Cardiac fibroblast (primary cell): Measurements from ENCODE around the gene SLC35D3.

Source experiments
- DNase-seq, 2 donors: peaks; one replicate each; pipeline versions ENCODE4 v3.0.0 to v3.0.0-alpha.2; 2010; ENCODE audit warnings: low read depth in 2 of 2
- H3K4me3 ChIP-seq, 2 donors: replicated peaks in 1 of 2; 1 replicate in 1 of 2; 2 replicates in 1 of 2; pipeline ENCODE4 v1.5.1; 2011; ENCODE audit warnings: low read depth in 2 of 2, low read length in 2 of 2, mild to moderate bottlenecking in 2 of 2, moderate library complexity in 1 of 2
- TF ChIP-seq, protein P1 (sequence below): IDR thresholded peaks from one replicate; pipeline ENCODE4 v1.5.1; 2011; ENCODE audit warnings: low read depth, mild to moderate bottlenecking, low read length, inconsistent platforms

SLC35D3 gene

DNA sequence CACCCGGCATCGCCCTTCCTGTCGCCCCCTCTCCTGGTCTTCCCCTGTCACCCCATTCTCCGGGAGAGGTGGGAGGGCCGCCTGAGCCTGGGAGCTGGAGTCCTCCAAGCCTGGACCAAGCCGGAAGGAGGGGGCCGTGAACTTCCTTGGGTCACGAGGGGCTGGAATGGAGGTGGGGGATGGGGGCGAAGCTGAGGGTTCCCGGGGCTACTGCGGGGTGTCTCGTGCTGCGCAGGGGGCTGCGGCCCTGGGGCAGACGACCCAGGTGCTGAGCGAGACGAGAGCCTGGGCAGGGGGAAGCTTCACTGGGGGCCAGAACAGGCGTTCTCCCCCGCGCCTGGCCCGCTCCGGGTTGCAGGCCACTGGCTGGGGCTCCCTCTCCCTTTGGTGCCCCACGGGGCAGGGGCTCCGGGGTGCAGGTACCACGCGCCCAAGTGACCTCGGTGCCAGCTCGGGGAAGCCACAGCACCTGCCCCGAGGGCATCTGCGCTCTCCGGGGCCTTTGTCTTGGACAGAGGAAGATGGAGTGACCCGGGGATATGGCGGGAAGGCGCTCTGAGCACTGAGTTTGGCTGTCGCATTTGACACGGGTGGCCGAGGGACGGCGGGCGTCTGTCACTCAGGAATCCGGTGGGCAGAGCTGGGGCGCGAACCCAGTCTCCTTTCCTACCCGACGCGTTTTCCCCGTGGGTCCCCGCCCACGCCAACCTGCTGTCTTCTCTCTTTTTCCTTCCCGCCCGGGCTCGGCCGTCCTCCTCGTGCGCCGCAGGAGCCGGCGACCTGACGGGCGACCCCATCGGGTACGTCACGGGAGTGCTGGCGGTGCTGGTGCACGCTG is 1.2 kb downstream of the SLC35D3 start:
- TF ChIP-seq, protein P1, sequence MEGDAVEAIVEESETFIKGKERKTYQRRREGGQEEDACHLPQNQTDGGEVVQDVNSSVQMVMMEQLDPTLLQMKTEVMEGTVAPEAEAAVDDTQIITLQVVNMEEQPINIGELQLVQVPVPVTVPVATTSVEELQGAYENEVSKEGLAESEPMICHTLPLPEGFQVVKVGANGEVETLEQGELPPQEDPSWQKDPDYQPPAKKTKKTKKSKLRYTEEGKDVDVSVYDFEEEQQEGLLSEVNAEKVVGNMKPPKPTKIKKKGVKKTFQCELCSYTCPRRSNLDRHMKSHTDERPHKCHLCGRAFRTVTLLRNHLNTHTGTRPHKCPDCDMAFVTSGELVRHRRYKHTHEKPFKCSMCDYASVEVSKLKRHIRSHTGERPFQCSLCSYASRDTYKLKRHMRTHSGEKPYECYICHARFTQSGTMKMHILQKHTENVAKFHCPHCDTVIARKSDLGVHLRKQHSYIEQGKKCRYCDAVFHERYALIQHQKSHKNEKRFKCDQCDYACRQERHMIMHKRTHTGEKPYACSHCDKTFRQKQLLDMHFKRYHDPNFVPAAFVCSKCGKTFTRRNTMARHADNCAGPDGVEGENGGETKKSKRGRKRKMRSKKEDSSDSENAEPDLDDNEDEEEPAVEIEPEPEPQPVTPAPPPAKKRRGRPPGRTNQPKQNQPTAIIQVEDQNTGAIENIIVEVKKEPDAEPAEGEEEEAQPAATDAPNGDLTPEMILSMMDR, result no peak
- DNase-seq, result no peak
- H3K4me3 ChIP-seq, result no peak overlapping the region

DNA sequence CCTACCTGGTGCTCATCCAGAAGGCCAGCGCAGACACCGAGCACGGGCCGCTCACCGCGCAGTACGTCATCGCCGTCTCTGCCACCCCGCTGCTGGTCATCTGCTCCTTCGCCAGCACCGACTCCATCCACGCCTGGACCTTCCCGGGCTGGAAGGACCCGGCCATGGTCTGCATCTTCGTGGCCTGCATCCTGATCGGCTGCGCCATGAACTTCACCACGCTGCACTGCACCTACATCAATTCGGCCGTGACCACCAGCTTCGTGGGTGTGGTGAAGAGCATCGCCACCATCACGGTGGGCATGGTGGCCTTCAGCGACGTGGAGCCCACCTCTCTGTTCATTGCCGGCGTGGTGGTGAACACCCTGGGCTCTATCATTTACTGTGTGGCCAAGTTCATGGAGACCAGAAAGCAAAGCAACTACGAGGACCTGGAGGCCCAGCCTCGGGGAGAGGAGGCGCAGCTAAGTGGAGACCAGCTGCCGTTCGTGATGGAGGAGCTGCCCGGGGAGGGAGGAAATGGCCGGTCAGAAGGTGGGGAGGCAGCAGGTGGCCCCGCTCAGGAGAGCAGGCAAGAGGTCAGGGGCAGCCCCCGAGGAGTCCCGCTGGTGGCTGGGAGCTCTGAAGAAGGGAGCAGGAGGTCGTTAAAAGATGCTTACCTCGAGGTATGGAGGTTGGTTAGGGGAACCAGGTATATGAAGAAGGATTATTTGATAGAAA is 2.0 kb downstream of the SLC35D3 start:
- no peak for DNase-seq
- H3K4me3 ChIP-seq, result no peak overlapping the region
- TF ChIP-seq, protein P1, result no peak

DNA sequence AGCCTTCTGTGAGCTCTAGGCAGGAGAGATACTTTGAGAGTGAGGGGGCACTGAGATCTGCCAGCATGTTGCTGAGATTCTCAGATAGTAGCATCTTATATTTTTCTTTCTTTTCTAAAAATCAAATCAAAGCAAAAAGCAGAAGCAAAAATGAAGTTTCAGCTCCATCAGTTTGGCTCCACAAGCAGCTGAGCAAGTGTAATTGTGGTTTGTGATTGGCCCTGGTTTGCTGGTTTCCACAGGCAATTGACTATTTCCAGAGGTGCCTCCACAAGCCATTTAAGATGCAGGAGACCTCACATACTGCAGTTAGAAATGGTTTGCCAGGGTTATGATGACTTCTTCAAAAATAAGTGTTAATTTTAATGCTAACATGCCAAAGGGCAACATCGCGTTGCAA is 4.3 kb downstream of the SLC35D3 start:
- DNase-seq, result no peak
- TF ChIP-seq, protein P1, result no peak
- no peak overlapping the region for H3K4me3 ChIP-seq

DNA sequence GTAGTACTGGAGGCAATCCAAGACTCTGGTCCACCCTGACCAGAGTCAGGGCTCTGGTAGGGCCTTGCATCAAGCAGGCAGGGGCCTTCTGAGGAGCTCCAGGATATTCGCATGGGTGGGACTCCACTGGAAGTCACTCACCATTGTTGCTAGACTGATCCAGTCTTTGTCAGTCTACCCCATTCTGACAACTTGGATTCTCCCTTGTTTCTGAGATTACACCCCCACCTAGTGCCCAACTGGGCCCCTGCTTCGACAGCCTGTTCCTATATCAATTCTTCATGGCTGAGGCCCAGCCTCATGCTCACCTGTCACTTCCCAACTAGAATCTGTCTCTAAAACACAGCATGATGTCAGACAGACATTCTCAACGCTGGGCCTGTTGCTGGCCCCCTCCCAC is 5.2 kb downstream of the SLC35D3 start:
- TF ChIP-seq, protein P1, result peak; percentile 29
- no peak overlapping the region for H3K4me3 ChIP-seq
- peak; percentile 9 to 14 for DNase-seq

DNA sequence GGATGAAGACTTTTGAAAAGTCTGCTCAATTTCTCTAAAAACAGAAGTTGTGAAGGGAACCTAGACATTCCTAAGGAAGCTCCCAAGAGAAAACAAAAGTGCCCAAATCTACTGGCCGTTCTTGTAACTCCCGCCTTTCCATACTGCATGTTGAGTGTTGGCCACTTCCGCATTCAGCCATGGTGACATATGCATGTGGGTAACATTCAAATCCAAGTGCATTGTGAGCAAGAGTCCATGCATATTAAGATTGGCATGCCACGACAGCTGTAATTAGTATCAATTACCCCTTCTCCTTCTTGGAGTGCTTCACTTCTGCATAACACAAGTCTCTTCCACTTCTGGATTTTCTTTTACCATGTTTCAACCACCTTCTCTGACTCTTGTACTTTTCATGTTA is 8.4 kb downstream of the SLC35D3 start:
- H3K4me3 ChIP-seq, result no peak overlapping the region

DNA sequence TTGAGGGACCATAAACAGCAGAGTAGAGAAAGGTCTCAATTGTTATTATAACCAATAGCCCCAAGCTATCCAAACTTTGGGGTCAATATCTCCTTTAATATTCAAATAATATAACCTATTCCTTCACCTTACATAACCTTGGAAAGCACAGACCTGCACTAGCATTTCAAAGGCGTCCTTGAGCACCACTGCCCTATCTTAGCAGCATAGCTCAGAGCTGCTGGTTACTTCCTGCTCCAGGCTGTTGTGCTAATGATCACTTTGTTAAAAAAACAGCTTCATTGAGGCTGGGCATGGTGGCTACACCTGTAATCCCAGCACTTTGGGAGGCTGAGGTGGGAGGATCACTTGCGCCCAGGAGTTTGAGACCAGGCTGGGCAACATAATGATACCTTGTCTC is 10.5 kb downstream of the SLC35D3 start:
- no peak for DNase-seq
- TF ChIP-seq, protein P1, result no peak
- no peak overlapping the region for H3K4me3 ChIP-seq

More for the DNA sequence above, 8.4 kb downstream of the SLC35D3 start:
- no peak for DNase-seq
- TF ChIP-seq, protein P1, result no peak
